ENCODE measurements around the gene NFIB. TPM values are rescaled to one million over a fixed set of nuclear protein-coding genes. Genes with fewer than 3 reads are reported as not detected.

NFIB gene
- total RNA-seq, 1 experiment from 2014 or later, result 14.3 TPM

DNA sequence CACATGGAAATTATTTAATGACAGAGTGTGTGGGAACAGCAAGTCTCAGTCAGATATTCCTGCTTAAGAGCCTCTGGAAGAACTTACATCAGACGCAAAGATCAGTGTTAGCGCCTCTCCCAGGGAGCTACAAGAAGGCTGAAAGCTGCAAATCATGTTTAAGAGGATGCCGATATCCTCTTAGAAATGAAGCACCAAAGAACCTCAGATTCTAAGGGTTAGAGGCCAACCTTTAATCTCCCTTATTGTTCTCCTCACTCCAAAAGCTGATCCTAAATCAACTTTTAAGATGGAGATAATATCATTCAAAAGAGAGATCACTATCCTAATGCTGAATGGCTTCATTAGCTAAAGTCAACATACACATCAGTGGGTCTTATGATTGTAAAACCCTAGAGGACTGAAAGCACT is 160.6 kb downstream of the NFIB start:
- no peak overlapping the region for H4K5ac ChIP-seq (ENCODE audit: insufficient read length, low read depth, low read length)
- H2BK12ac ChIP-seq (ENCODE audit: insufficient read length, low read depth, low read length), result no peak overlapping the region
- no peak overlapping the region for H3K56ac ChIP-seq (ENCODE audit: insufficient read length, low read depth, low read length)
- no peak overlapping the region for H3K23ac ChIP-seq (ENCODE audit: insufficient read length, low read depth, low read length)
- no CpG with 5 or more reads among the region's 3 CpGs for WGBS (ENCODE audit: extremely low coverage, insufficient read length, low lambda C conversion rate)
- H3K27me3 ChIP-seq (ENCODE audit: insufficient read depth, low read length), result no peaks in the 10 kb centered on the region
- no peak overlapping the region for H3K4me2 ChIP-seq (ENCODE audit: insufficient read depth, insufficient read length, low read length)
- H3K79me1 ChIP-seq (ENCODE audit: insufficient read depth, low read depth, low read length, poor library complexity, severe bottlenecking), result no peaks in the 10 kb centered on the region
- H3K36me3 Mint-ChIP-seq (ENCODE audit: insufficient read depth in 1 of 3, low read depth in 3 of 3), result peaks cover 0 to 4% (median 0%) of the 10 kb centered on the region in 3 experiments; a peak in 1 of 7 replicates
- no peak overlapping the region for H2AK5ac ChIP-seq (ENCODE audit: insufficient read length, low read length)
- no peak overlapping the region for H3K14ac ChIP-seq (ENCODE audit: insufficient read depth, low read length)
- H3K9me3 Mint-ChIP-seq, result no peaks in the 10 kb centered on the region
- no peak overlapping the region for H3K18ac ChIP-seq (ENCODE audit: insufficient read length, low read depth, low read length)
- no peak for DNase-seq
- no peaks in the 10 kb centered on the region; the same call in 1 of the 2 replicates for H3K4me1 ChIP-seq (ENCODE audit: insufficient read depth, low read length)
- H3K4ac ChIP-seq (ENCODE audit: low read depth, low read length), result no peak overlapping the region
- no peaks in the 10 kb centered on the region for H3K23me2 ChIP-seq (ENCODE audit: insufficient read length, low read depth, low read length, poor library complexity, severe bottlenecking)
- H3K27me3 Mint-ChIP-seq (ENCODE audit: low read depth), result no peaks in the 10 kb centered on the region
- H3K27ac ChIP-seq (ENCODE audit: insufficient read length, low read depth, low read length), result no peak overlapping the region
- H2AFZ ChIP-seq (ENCODE audit: low read length), result no peak overlapping the region
- H3K9me3 ChIP-seq (ENCODE audit: control insufficient read depth, low read depth, low read length), result no peaks in the 10 kb centered on the region
- H3K4me1 Mint-ChIP-seq, result peaks cover 26 to 31% of the 10 kb centered on the region in 2 experiments
- H4K20me1 ChIP-seq (ENCODE audit: control insufficient read depth, insufficient read depth, insufficient read length), result no peaks in the 10 kb centered on the region
- no peak overlapping the region for H3K4me3 Mint-ChIP-seq
- H3K27ac Mint-ChIP-seq, result no peak overlapping the region
- H3K9ac ChIP-seq (ENCODE audit: extremely low read depth, insufficient read length, low read length), result no peak overlapping the region
- no peaks in the 10 kb centered on the region for H3K79me2 ChIP-seq (ENCODE audit: insufficient read depth, low read length)
- no peak overlapping the region for H4K91ac ChIP-seq (ENCODE audit: insufficient read length, low read depth, low read length)
- no peak overlapping the region for H2BK5ac ChIP-seq (ENCODE audit: insufficient read length, low read length)
- H4K8ac ChIP-seq (replicated peaks; ENCODE audit: insufficient read length, low read depth, low read length), result no peak overlapping the region
- H2BK20ac ChIP-seq (ENCODE audit: low read depth, low read length, poor library complexity, severe bottlenecking), result no peak overlapping the region
- no peak overlapping the region for H2BK120ac ChIP-seq (ENCODE audit: low read depth, low read length, poor library complexity, severe bottlenecking)
- H2BK15ac ChIP-seq (ENCODE audit: low read depth, low read length), result no peak overlapping the region
- TF ChIP-seq, protein P1, sequence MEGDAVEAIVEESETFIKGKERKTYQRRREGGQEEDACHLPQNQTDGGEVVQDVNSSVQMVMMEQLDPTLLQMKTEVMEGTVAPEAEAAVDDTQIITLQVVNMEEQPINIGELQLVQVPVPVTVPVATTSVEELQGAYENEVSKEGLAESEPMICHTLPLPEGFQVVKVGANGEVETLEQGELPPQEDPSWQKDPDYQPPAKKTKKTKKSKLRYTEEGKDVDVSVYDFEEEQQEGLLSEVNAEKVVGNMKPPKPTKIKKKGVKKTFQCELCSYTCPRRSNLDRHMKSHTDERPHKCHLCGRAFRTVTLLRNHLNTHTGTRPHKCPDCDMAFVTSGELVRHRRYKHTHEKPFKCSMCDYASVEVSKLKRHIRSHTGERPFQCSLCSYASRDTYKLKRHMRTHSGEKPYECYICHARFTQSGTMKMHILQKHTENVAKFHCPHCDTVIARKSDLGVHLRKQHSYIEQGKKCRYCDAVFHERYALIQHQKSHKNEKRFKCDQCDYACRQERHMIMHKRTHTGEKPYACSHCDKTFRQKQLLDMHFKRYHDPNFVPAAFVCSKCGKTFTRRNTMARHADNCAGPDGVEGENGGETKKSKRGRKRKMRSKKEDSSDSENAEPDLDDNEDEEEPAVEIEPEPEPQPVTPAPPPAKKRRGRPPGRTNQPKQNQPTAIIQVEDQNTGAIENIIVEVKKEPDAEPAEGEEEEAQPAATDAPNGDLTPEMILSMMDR (conservative IDR thresholded peaks at IDR 0.05), result no peak
- H3T11ph ChIP-seq (ENCODE audit: low read length), result no peak overlapping the region

Data from H9 (cell line).